Neural progenitor cell (in vitro differentiated cells): ENCODE results near the gene IMP4. TPM values are rescaled to one million over a fixed set of nuclear protein-coding genes. Genes with fewer than 3 reads are reported as not detected.

Source experiments
- DNase-seq: peaks from one replicate; pipeline ENCODE4 v3.0.0-alpha.2; 2016; ENCODE audit warnings: low spot score
- H2AFZ ChIP-seq: fragments of 200-600 bp; sonication (generic); replicated peaks from 2 replicates; pipeline ENCODE4 v1.6.1; 2016; ENCODE audit warnings: antibody characterized with exemption
- H3F3A ChIP-seq: fragments of 200-600 bp; sonication (generic); 2 replicates; pipeline ENCODE4 v1.6.1; 2016; ENCODE audit warnings: antibody characterized with exemption, low read depth
- H3K27ac ChIP-seq: fragments of 200-600 bp; sonication (generic); 2 replicates; pipeline ENCODE4 v1.5.1; 2016; ENCODE audit warnings: mild to moderate bottlenecking
- H3K27me3 ChIP-seq: fragments of 200-600 bp; sonication (generic); 2 replicates; pipeline ENCODE4 v1.6.1; 2016; ENCODE audit warnings: mild to moderate bottlenecking, moderate library complexity
- H3K36me3 ChIP-seq: fragments of 200-600 bp; sonication (generic); 2 replicates; pipeline ENCODE4 v1.5.1; 2016
- H3K4me1 ChIP-seq: fragments of 200-600 bp; sonication (generic); 2 replicates; pipeline ENCODE4 v1.6.1; 2016; ENCODE audit warnings: mixed run types
- H3K4me2 ChIP-seq: fragments of 200-600 bp; sonication (generic); 2 replicates; pipeline ENCODE4 v1.6.1; 2016
- H3K4me3 ChIP-seq: fragments of 200-600 bp; sonication (generic); 2 replicates; pipeline ENCODE4 v1.5.1; 2016
- H3K79me2 ChIP-seq: fragments of 200-600 bp; sonication (generic); 2 replicates; pipeline ENCODE4 v1.6.1; 2016; ENCODE audit warnings: low read depth
- H3K9ac ChIP-seq: fragments of 200-600 bp; sonication (generic); 2 replicates; pipeline ENCODE4 v1.6.1; 2016
- H3K9me3 ChIP-seq: fragments of 200-600 bp; sonication (generic); 2 replicates; pipeline ENCODE4 v1.5.1; 2016; ENCODE audit warnings: low read depth
- H4K20me1 ChIP-seq: fragments of 200-600 bp; sonication (generic); 2 replicates; pipeline ENCODE4 v1.6.1; 2016; ENCODE audit warnings: low read depth
- H3K27ac Mint-ChIP-seq: 3 replicates; pipeline ENCODE4 v1.8.0; 2021; ENCODE audit warnings: mixed read lengths
- H3K27me3 Mint-ChIP-seq: 2 replicates; pipeline ENCODE4 v1.8.0; 2022; ENCODE audit warnings: low read depth, mild to moderate bottlenecking, inconsistent platforms, moderate library complexity, mixed read lengths; ENCODE audit not compliant: insufficient read depth
- H3K36me3 Mint-ChIP-seq: 3 replicates; pipeline ENCODE4 v1.8.0; 2021; ENCODE audit warnings: mixed read lengths
- H3K4me1 Mint-ChIP-seq: 3 replicates; pipeline ENCODE4 v1.8.0; 2021; ENCODE audit warnings: mixed read lengths
- H3K4me3 Mint-ChIP-seq: 3 replicates; pipeline ENCODE4 v1.8.0; 2021; ENCODE audit warnings: mild to moderate bottlenecking, moderate library complexity, mixed read lengths
- H3K9me3 Mint-ChIP-seq: 3 replicates; pipeline ENCODE4 v1.8.0; 2020; ENCODE audit warnings: mixed read lengths
- CTCF ChIP-seq: fragments of 200-600 bp; sonication (generic); IDR thresholded peaks from 2 replicates; pipeline ENCODE4 v1.5.1; 2017; ENCODE audit warnings: antibody characterized with exemption, mild to moderate bottlenecking
- EZH2 ChIP-seq: fragments of 200-600 bp; sonication (generic); IDR thresholded peaks from 2 replicates; pipeline ENCODE4 v1.6.1; 2017; ENCODE audit warnings: antibody characterized with exemption, mild to moderate bottlenecking, moderate library complexity
- EZH2phosphoT487 ChIP-seq: fragments of 200-600 bp; sonication (generic); IDR thresholded peaks from 2 replicates; pipeline ENCODE4 v1.6.1; 2017; ENCODE audit warnings: antibody characterized with exemption
- small RNA-seq: library from RNA; depleted of rRNA; stranded (forward); fragments of <200 nt; gene quantifications from one replicate; pipeline ENCODE3, GENCODE V24; 2015
- total RNA-seq: library from RNA; depleted of rRNA; stranded (reverse); fragments of >200 nt; gene quantifications from 2 replicates; pipeline ENCODE4 v1.2.3, GENCODE V29; 2015; ENCODE audit warnings: low replicate concordance

Gene IMP4
- total RNA-seq, 1 donor from 2014 or later = 23.3 TPM

DNA sequence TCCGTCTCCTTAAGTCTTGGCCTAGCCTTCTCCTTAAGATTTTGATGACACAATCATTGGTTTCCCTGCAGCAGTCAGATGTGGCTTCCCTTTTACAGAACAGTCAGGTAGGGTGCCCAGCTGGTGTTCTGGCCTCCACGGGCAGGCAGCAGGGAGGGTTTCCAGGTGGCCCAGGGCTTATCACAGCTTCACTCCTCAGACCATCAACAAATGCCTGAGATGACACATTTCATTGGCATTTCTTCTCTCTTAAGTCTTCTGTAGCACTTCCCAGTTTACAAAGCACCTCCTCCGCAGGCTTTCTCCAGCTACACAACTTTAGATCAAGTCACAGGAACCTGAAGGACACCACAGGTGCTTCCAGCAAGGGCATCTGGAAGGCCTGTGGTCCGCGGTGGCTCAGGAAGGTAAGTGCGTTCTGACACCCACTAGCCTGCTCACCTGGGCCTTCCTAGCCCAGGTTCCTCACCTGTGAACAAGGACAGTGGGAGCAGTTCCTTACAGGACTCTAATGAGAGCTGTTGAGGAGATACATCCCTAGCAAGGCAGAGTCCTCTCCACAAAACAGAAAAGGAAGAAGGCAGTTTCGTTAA lies 50.7 kb downstream of the IMP4 start:
- Mint-ChIP-seq H3K4me3 (peak overlapping the region; percentile 64), H3K27ac (no peak overlapping the region)

More for the DNA sequence above, 50.7 kb downstream of the IMP4 start:
- Histone ChIP-seq H3F3A (no peaks in the 10 kb centered on the region), H2AFZ (no peak overlapping the region), H3K4me1 (no peaks in the 10 kb centered on the region), H3K9me3 (no peaks in the 10 kb centered on the region), H4K20me1 (no peaks in the 10 kb centered on the region), H3K4me3 (no peak overlapping the region), H3K27me3 (peaks cover 18% of the 10 kb centered on the region), H3K36me3 (no peaks in the 10 kb centered on the region), H3K4me2 (no peak overlapping the region), H3K9ac (no peak overlapping the region), H3K79me2 (no peaks in the 10 kb centered on the region), H3K27ac (no peak overlapping the region)
- Mint-ChIP-seq H3K36me3 (no peaks in the 10 kb centered on the region), H3K4me1 (peaks cover 19% of the 10 kb centered on the region), H3K27me3 (peaks cover 5% of the 10 kb centered on the region), H3K9me3 (no peaks in the 10 kb centered on the region)
- TF ChIP-seq CTCF (no peak), EZH2phosphoT487 (no peak), EZH2 (no peak)
- DNase-seq = no peak

Small RNA genes lying within 50 kb of the gene (small RNA-seq; reads per million reads assigned to genes)
- not detected for gene AC132479.1

Other genes with a start within 250 kb of the IMP4 start
- 15.1 and 17.6 TPM in 2 replicates for gene POTEF, start 213.7 kb upstream of the IMP4 start, total RNA-seq
- 8.8 and 13.8 TPM in 2 replicates for gene CCDC74B, start 197.8 kb upstream of the IMP4 start, total RNA-seq
- 23.6 and 45.1 TPM in 2 replicates for gene SMPD4, start 161.3 kb upstream of the IMP4 start, total RNA-seq
- 21.4 and 91.8 TPM in 2 replicates for gene MZT2B, start 160.6 kb upstream of the IMP4 start, total RNA-seq
- gene TUBA3E, start 144.5 kb upstream of the IMP4 start, total RNA-seq = not detected in 2 replicates
- 4.0 and 17.6 TPM in 2 replicates for gene PTPN18, start 13.2 kb downstream of the IMP4 start, total RNA-seq
- gene POTEI, start 166.4 kb downstream of the IMP4 start, total RNA-seq = 1.8 and 2.4 TPM in 2 replicates
- not detected in 2 replicates for gene CFC1B, start 178.3 kb downstream of the IMP4 start, total RNA-seq